Measurements from ENCODE around the gene GSTM2.
"Not testable (repeated sequence)": the region's sequence is repeated elsewhere in the genome, so short reads cannot be mapped to it uniquely, and the experiment has no call there.

The GSTM2 gene

GRCh38 chr1:109685399-109685798, 17.5 kb downstream of the GSTM2 start:
- not testable (repeated sequence) for DNase-seq

- not testable (repeated sequence) for DNase-seq
Measured at GRCh38 chr1:109685890-109686289, 18.0 kb downstream of the GSTM2 start.

GRCh38 chr1:109687109-109687508, 19.3 kb downstream of the GSTM2 start:
- not testable (repeated sequence) for DNase-seq

- DNase-seq: peak; percentile 82
Measured at GRCh38 chr1:109687641-109688499, 20.0 kb downstream of the GSTM2 start, which contains the start of gene GSTM1. Gene GSTM1, plus strand, starts transcription at chr1:109687817. Its CDS starts 57 bp downstream, at chr1:109687874.

- no peak for DNase-seq
Measured at GRCh38 chr1:109689844-109690405, 22.1 kb downstream of the GSTM2 start.

GRCh38 chr1:109691759-109692158, 23.9 kb downstream of the GSTM2 start:
- no peak for DNase-seq

- DNase-seq: not testable (repeated sequence)
Measured at GRCh38 chr1:109694400-109694799, 26.5 kb downstream of the GSTM2 start.

GRCh38 chr1:109695138-109695537, 27.3 kb downstream of the GSTM2 start:
- DNase-seq: not testable (repeated sequence)

- no peak for DNase-seq
Measured at GRCh38 chr1:109697066-109697465, 29.2 kb downstream of the GSTM2 start.

- not testable (repeated sequence) for DNase-seq
Measured at GRCh38 chr1:109697861-109698260, 30.0 kb downstream of the GSTM2 start.

- DNase-seq: not testable (repeated sequence)
Measured at GRCh38 chr1:109702940-109703339, 35.1 kb downstream of the GSTM2 start.

GRCh38 chr1:109704173-109704572, 36.3 kb downstream of the GSTM2 start:
- DNase-seq: no peak

GRCh38 chr1:109705411-109705810, 37.6 kb downstream of the GSTM2 start:
- DNase-seq: no peak

- DNase-seq: not testable (repeated sequence)
Measured at GRCh38 chr1:109708949-109709348, 41.1 kb downstream of the GSTM2 start.

GRCh38 chr1:109709822-109710221, 42.0 kb downstream of the GSTM2 start:
- DNase-seq: not testable (repeated sequence)

- not testable (repeated sequence) for DNase-seq
Measured at GRCh38 chr1:109711593-109712320, 43.9 kb downstream of the GSTM2 start, which contains the start of gene GSTM5. Gene GSTM5, plus strand, starts transcription at chr1:109712251. Its CDS starts 62 bp downstream, at chr1:109712313.

GRCh38 chr1:109712321-109712864, 44.5 kb downstream of the GSTM2 start:
- no peak for DNase-seq

GRCh38 chr1:109713636-109714035, 45.8 kb downstream of the GSTM2 start:
- DNase-seq: no peak

GRCh38 chr1:109714661-109715372, 47.0 kb downstream of the GSTM2 start:
- no peak for DNase-seq

- no peak for DNase-seq
Measured at GRCh38 chr1:109716121-109716520, 48.3 kb downstream of the GSTM2 start.

GRCh38 chr1:109716570-109717090, 48.8 kb downstream of the GSTM2 start:
- DNase-seq: no peak

- no peak for DNase-seq
Measured at GRCh38 chr1:109717729-109718128, 49.9 kb downstream of the GSTM2 start.

All from NCI-H2227 treated with DMSO at 0.1 percent for 48 hours (cell line).